H1 (cell line): ENCODE measurements around the gene COMT. TPM values are rescaled to one million over a fixed set of nuclear protein-coding genes. Genes with fewer than 3 reads are reported as not detected.

ENCODE experiments used
- CTCF ChIA-PET: fragments of 300-600 bp; sonication (Branson Sonifier 250); formaldehyde crosslinking; loops from one replicate; lab custom pipeline; 2021; ENCODE audit not compliant: partially characterized antibody; lab: Charles Lee
- POLR2A ChIA-PET: fragments of 300-600 bp; sonication (Branson Sonifier 250); formaldehyde crosslinking; loops from one replicate; lab custom pipeline; 2021; ENCODE audit warnings: inconsistent platforms; ENCODE audit not compliant: partially characterized antibody; lab: Charles Lee
- DNase-seq, 2 experiments: peaks; one replicate each; pipeline versions ENCODE4 v3.0.0 to v3.0.0-alpha.2; 2010 to 2022; ENCODE audit warnings: low spot score in 2 of 2, low read depth in 1 of 2, mixed read lengths in 1 of 2
- FAIRE-seq: peaks from 2 replicates; lab custom pipeline; 2011; peaks lifted over from hg19 to GRCh38; lab: Jason Lieb, UNC
- H2AFZ ChIP-seq: 2 replicates; pipeline ENCODE4 v1.8.1; 2012; ENCODE audit warnings: low read length, inconsistent platforms
- H2AK5ac ChIP-seq: 2 replicates; pipeline ENCODE4 v1.6.1; 2013; ENCODE audit warnings: low read depth, low read length
- H2BK120ac ChIP-seq: replicated peaks from 2 replicates; pipeline ENCODE3; 2013; ENCODE audit warnings: low read depth, low read length, inconsistent platforms
- H2BK12ac ChIP-seq: 2 replicates; pipeline ENCODE4 v1.6.1; 2013; ENCODE audit warnings: low read depth, low read length
- H2BK15ac ChIP-seq: 2 replicates; pipeline ENCODE4 v1.6.1; 2013; ENCODE audit warnings: low read length
- H2BK20ac ChIP-seq: 2 replicates; pipeline ENCODE4 v1.6.1; 2013; ENCODE audit warnings: low read length
- H2BK5ac ChIP-seq: 2 replicates; pipeline ENCODE4 v1.6.1; 2013; ENCODE audit warnings: low read depth, low read length
- H3K14ac ChIP-seq: 2 replicates; pipeline ENCODE4 v1.6.1; 2013; ENCODE audit warnings: inconsistent platforms; ENCODE audit not compliant: insufficient read length
- H3K18ac ChIP-seq: 2 replicates; pipeline ENCODE4 v1.6.1; 2013; ENCODE audit warnings: low read length; ENCODE audit errors: extremely low read depth
- H3K23ac ChIP-seq: 2 replicates; pipeline ENCODE4 v1.6.1; 2013; ENCODE audit warnings: inconsistent platforms; ENCODE audit not compliant: insufficient read length
- H3K23me2 ChIP-seq: 2 replicates; pipeline ENCODE4 v1.6.1; 2013; ENCODE audit warnings: low read depth, low read length
- H3K27ac ChIP-seq: 2 replicates; pipeline ENCODE4 v1.6.1; 2011; ENCODE audit warnings: low read depth, low read length, inconsistent platforms
- H3K27me3 ChIP-seq, 4 experiments: replicated peaks in 1 of 4; 1 replicate in 1 of 4; 2 replicates in 3 of 4; pipeline versions ENCODE4 v1.6.1 to v1.8.1; 2011 to 2013; ENCODE audit warnings: low read length in 3 of 4, mild to moderate bottlenecking in 3 of 4, inconsistent platforms in 2 of 4, mixed read lengths in 2 of 4, moderate library complexity in 1 of 4; ENCODE audit not compliant: control insufficient read depth in 3 of 4, insufficient read depth in 3 of 4; ENCODE audit errors: extremely low read depth in 1 of 4
- H3K36me3 ChIP-seq, 4 experiments: 2 replicates each; pipeline versions ENCODE4 v1.6.1 to v1.8.1; 2011 to 2013; ENCODE audit warnings: mild to moderate bottlenecking in 4 of 4, low read length in 3 of 4, moderate library complexity in 2 of 4, control low read depth in 1 of 4, inconsistent platforms in 1 of 4; ENCODE audit not compliant: insufficient read depth in 4 of 4, control insufficient read depth in 2 of 4
- H3K4ac ChIP-seq: replicated peaks from 2 replicates; pipeline ENCODE3; 2013; ENCODE audit warnings: low read length, low read depth, mixed read lengths, inconsistent platforms; ENCODE audit not compliant: insufficient read length
- H3K4me1 ChIP-seq, 4 experiments: replicated peaks in 1 of 4; 1 replicate in 1 of 4; 2 replicates in 3 of 4; pipeline versions ENCODE4 v1.6.1 to v1.8.1; 2011 to 2013; ENCODE audit warnings: low read length in 3 of 4, inconsistent platforms in 2 of 4, mixed read lengths in 1 of 4; ENCODE audit not compliant: insufficient read depth in 4 of 4, control insufficient read depth in 3 of 4
- H3K4me2 ChIP-seq, 2 experiments: 2 replicates each; pipeline versions ENCODE4 v1.6.1 to v1.8.1; 2011 to 2013; ENCODE audit warnings: low read depth in 2 of 2, low read length in 2 of 2, control low read depth in 1 of 2, inconsistent platforms in 1 of 2, mild to moderate bottlenecking in 1 of 2; ENCODE audit not compliant: insufficient read depth in 1 of 2
- H3K4me3 ChIP-seq, 4 experiments: fragments of 200-600, 300-600 bp in 1 of 4; sonication (generic), shearing (Covaris generic), sonication (Bioruptor Twin) in 1 of 4; 2 replicates each; pipeline versions ENCODE4 v1.5.1 to v1.8.1; 2011 to 2016; ENCODE audit warnings: low read length in 4 of 4, low read depth in 3 of 4, control low read depth in 2 of 4, inconsistent platforms in 2 of 4, mild to moderate bottlenecking in 2 of 4, mixed read lengths in 1 of 4, moderate library complexity in 1 of 4; ENCODE audit not compliant: insufficient read depth in 2 of 4; ENCODE audit errors: extremely low read depth in 1 of 4
- H3K56ac ChIP-seq: replicated peaks from 2 replicates; pipeline ENCODE3; 2013; ENCODE audit warnings: low read depth, mild to moderate bottlenecking, mixed read lengths, low read length, inconsistent platforms; ENCODE audit not compliant: insufficient read length
- H3K79me1 ChIP-seq: 2 replicates; pipeline ENCODE4 v1.6.1; 2013; ENCODE audit warnings: low read depth, low read length, control low read depth
- H3K79me2 ChIP-seq, 2 experiments: 2 replicates each; pipeline versions ENCODE4 v1.6.1 to v1.8.1; 2012 to 2013; ENCODE audit warnings: low read length in 2 of 2, mild to moderate bottlenecking in 2 of 2, inconsistent platforms in 1 of 2; ENCODE audit not compliant: insufficient read depth in 2 of 2, control insufficient read depth in 1 of 2
- H3K9ac ChIP-seq, 4 experiments: replicated peaks in 1 of 4; 1 replicate in 1 of 4; 2 replicates in 3 of 4; pipeline versions ENCODE4 v1.6.1 to v1.8.1; 2011 to 2013; ENCODE audit warnings: low read depth in 3 of 4, low read length in 3 of 4, control low read depth in 2 of 4, mild to moderate bottlenecking in 2 of 4, moderate library complexity in 2 of 4, inconsistent platforms in 1 of 4; ENCODE audit errors: extremely low read depth in 1 of 4
- H3K9me3 ChIP-seq, 2 experiments: 2 replicates each; pipeline versions ENCODE4 v1.6.1 to v1.8.1; 2012 to 2013; ENCODE audit warnings: mild to moderate bottlenecking in 2 of 2, moderate library complexity in 2 of 2, control low read depth in 1 of 2, inconsistent platforms in 1 of 2, low read depth in 1 of 2, low read length in 1 of 2, mixed read lengths in 1 of 2; ENCODE audit not compliant: insufficient read depth in 2 of 2
- H4K20me1 ChIP-seq, 2 experiments: replicated peaks in 1 of 2; 2 replicates each; pipeline versions ENCODE3 to v1.8.1; 2011 to 2013; ENCODE audit warnings: inconsistent platforms in 2 of 2, low read length in 2 of 2, mild to moderate bottlenecking in 1 of 2; ENCODE audit not compliant: insufficient read depth in 2 of 2, control insufficient read depth in 1 of 2
- H4K5ac ChIP-seq: 2 replicates; pipeline ENCODE4 v1.6.1; 2013; ENCODE audit warnings: low read length, low read depth, mixed read lengths, inconsistent platforms; ENCODE audit not compliant: insufficient read length
- H4K8ac ChIP-seq: 2 replicates; pipeline ENCODE4 v1.8.0; 2013; ENCODE audit warnings: mild to moderate bottlenecking, moderate library complexity, low read length, inconsistent platforms; ENCODE audit not compliant: insufficient read depth; ENCODE audit errors: extremely low read depth
- H4K91ac ChIP-seq: replicated peaks from 2 replicates; pipeline ENCODE3; 2013; ENCODE audit warnings: low read length, mixed read lengths, inconsistent platforms; ENCODE audit not compliant: insufficient read length
- EGR1 ChIP-seq: IDR thresholded peaks from 2 replicates; pipeline ENCODE4 v1.6.1; 2011; ENCODE audit warnings: low read depth, low read length, borderline replicate concordance
- RNF2 ChIP-seq: fragments of 200-900, 300-1000 bp; sonication (generic); IDR thresholded peaks from 2 replicates; pipeline ENCODE4 v1.7.1; 2016; ENCODE audit warnings: borderline replicate concordance, low read depth, mild to moderate bottlenecking, antibody characterized with exemption, low read length; ENCODE audit not compliant: poor library complexity, severe bottlenecking; ENCODE audit errors: missing control alignments
- WGBS, 2 experiments: shearing (Covaris generic) in 1 of 2; methylation state at CpG; one replicate each; pipeline versions ENCODE4 v1.1.6 to v1.1.7; 2013 to 2015; ENCODE audit warnings: low lambda C conversion rate in 2 of 2, mixed read lengths in 2 of 2, inconsistent platforms in 1 of 2, low coverage in 1 of 2, missing lambda C conversion rate in 1 of 2; ENCODE audit not compliant: insufficient replicate concordance in 2 of 2, insufficient coverage in 1 of 2, insufficient read length in 1 of 2; ENCODE audit errors: extremely low coverage in 1 of 2, missing lambda C conversion rate in 1 of 2; 5-methylcytosine and 5-hydroxymethylcytosine counted together
- polyA plus RNA-seq, 7 experiments: library from polyadenylated mRNA; depleted of rRNA in 3 of 7; stranded (reverse) in 5 of 7; unstranded in 2 of 7; fragments of >200 nt in 5 of 7; fragments of 200-250 nt in 2 of 7; gene quantifications; 1 replicate in 5 of 7; 2 replicates in 1 of 7; 4 replicates in 1 of 7; pipeline versions ENCODE4 v1.2.1 to v1.2.3, GENCODE V29; 2011 to 2013; ENCODE audit warnings: missing spikeins in 2 of 7, mixed read lengths in 2 of 7
- total RNA-seq: library from RNA; stranded (reverse); fragmentation: NEBNext Ultra II Directional; extraction: Animal tissue kit (Norgen Biotek cat#: 25700); gene quantifications from 2 replicates; pipeline ENCODE4 v1.2.1, GENCODE V29; 2021

COMT gene
- total and polyA plus RNA-seq, 2 of the 8 experiments (the other 6 are each of a cell fraction or from before 2014, with no cell fraction given) = 15.2 to 33.7 TPM

DNA sequence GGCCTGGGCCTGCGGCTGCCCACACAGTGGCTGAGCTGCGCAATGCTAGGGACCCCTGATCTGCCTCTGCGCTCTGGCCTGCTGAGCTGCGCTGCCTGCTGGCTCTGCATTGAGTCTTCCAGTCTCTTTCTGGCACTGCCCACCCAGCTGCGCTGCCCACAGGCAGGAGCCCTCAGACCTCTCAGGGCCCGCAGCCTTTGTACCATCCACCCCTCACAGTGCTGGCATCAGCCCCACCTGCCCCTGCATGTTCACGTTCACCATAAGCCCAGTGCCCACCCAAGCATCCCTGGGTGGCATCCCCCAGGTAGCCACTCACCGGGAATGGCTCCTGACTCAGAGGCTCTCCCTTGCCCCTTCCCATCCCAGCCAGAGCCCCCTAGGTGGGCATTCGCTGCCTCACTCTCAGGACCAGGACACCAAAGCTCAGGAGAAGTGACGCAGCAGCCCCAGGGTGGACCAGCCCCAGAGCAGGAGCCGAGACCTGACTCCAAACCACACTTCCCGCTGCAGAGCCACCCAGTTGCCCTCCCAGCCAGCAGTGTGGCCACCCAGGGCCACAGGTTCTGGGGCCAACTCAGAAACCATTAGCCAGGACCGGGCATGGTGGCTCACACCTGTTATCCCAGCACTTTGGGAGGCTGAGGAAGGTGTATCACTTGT, 21.7 kb upstream of the COMT start:
- 86% methylated on average over 13 of the region's 13 CpGs; no CpG with 5 or more reads in 1 of the 2 experiments for WGBS, 2 experiments
- FAIRE-seq (no peak), DNase-seq (no peak)
- ChIA-PET CTCF (interaction anchor here (0.5 to 10.9 kb wide), 5 partner anchors 9 to 281 kb away, joined by 3 to 145 read pairs (median 8); no protein-coding TSS in a partner anchor), POLR2A (no interaction called here)
- no peaks in the 10 kb centered on the region; a peak in 1 of 7 replicates for H3K27me3 ChIP-seq
- H3K4me2 ChIP-seq = no peak overlapping the region
- no peak overlapping the region for H2BK120ac ChIP-seq
- H2BK15ac ChIP-seq = no peak overlapping the region
- no peak overlapping the region for H3K9ac ChIP-seq
- H3K4me3 ChIP-seq = no peak overlapping the region
- no peak overlapping the region for H4K8ac ChIP-seq
- H2BK12ac ChIP-seq = no peak overlapping the region
- no peaks in the 10 kb centered on the region for H3K36me3 ChIP-seq
- H2AFZ ChIP-seq = no peak overlapping the region
- no peak overlapping the region for H2BK20ac ChIP-seq
- no peaks in the 10 kb centered on the region for H3K9me3 ChIP-seq
- H4K20me1 ChIP-seq = no peaks in the 10 kb centered on the region
- no peak overlapping the region for H3K56ac ChIP-seq
- H2AK5ac ChIP-seq = no peak overlapping the region
- H3K79me1 ChIP-seq = no peaks in the 10 kb centered on the region; the same call in 1 of the 2 replicates
- no peak overlapping the region for H3K23ac ChIP-seq
- H3K23me2 ChIP-seq = no peaks in the 10 kb centered on the region
- no peak overlapping the region for H3K14ac ChIP-seq
- H4K91ac ChIP-seq = no peak overlapping the region
- no peaks in the 10 kb centered on the region for H3K79me2 ChIP-seq
- H3K27ac ChIP-seq = no peak overlapping the region
- H4K5ac ChIP-seq = no peak overlapping the region
- no peak overlapping the region for H2BK5ac ChIP-seq
- no peak overlapping the region for H3K18ac ChIP-seq
- no peak overlapping the region for H3K4ac ChIP-seq
- no peaks in the 10 kb centered on the region for H3K4me1 ChIP-seq
- TF ChIP-seq EGR1 (no peak), RNF2 (no peak)
